MM.1S (cell line): Measurements from ENCODE around the gene CLTCL1.

Experiments used
- CTCF ChIP-seq: fragments of 300-600 bp; sonication (generic); IDR thresholded peaks from 2 replicates; pipeline ENCODE4 v1.5.1; 2016; ENCODE audit warnings: antibody characterized with exemption, low read length, mixed read lengths
- EZH2 ChIP-seq: fragments of 300-600 bp; sonication (generic); optimal IDR thresholded peaks from 2 replicates; pipeline ENCODE3; 2017; ENCODE audit warnings: low read depth, mild to moderate bottlenecking, antibody characterized with exemption, low read length, mixed read lengths
- EZH2phosphoT487 ChIP-seq: fragments of 300-600 bp; sonication (generic); IDR thresholded peaks from 2 replicates; pipeline ENCODE4 v1.6.1; 2018; ENCODE audit warnings: antibody characterized with exemption, low read length

GRCh38 chr22:19181786-19182471, 109.6 kb downstream of the CLTCL1 start:
- no peak for TF ChIP-seq CTCF
- TF ChIP-seq EZH2phosphoT487, result no peak
- no peak for TF ChIP-seq EZH2
